Measurements from ENCODE around the gene GRIK4.

GRCh38 chr11:120863359-120863758, 351.8 kb downstream of the GRIK4 start:
- TF ChIP-seq CTCF (IDR thresholded peaks at IDR 0.05) (no peak), POLR2A (IDR thresholded peaks at IDR 0.05) (no peak)
